Measurements from ENCODE around the gene CFAP97D2. TPM values are rescaled to one million over a fixed set of nuclear protein-coding genes. Genes with fewer than 3 reads are reported as not detected.

CFAP97D2 gene
- total and polyA plus RNA-seq, 2 experiments from 2014 or later, result not detected

DNA sequence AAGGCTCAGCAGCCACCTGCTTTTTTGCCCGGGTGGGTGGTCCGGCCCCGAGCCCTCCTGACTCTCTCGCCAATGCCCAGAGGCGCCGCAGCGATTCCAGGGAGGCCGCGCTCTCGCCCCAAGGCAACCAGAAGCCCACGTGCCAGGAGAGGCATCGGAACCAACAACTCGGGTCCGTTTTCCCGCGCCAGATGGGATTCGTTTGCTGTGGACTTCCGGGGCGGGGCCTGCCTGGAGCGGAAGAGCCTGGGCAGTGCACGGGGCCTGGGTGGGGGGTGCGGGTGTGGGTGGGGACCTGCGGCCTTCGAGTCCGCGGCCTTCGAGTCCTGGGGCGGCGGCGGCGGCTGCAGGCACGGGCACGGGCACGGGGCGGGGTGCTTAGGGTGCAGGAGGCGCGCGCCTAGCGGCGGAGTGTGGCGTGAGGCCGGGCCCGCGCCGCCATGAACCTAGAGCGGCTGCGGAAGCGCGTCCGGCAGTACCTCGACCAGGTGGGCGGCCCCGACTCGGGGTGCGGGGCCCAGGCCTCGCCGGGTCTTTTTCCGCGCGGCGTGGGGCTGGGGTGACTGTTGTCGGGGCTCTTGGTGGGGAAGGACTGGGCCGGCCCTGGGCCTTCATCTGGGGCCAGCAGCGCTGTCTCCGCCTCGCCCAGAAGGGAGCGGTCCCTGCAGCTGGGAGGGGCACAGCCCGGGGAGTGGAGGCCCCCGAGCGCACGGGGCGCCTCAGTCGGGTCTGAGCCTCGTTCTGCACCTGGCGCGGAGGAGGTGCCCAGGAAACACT lies 55.8 kb downstream of the CFAP97D2 start, which contains the start of gene CDC16:
CDC16 (plus strand) TSS at position 253 of the 777 bp plus-strand sequence; CDS start at position 441, 188 bp downstream.
- Histone ChIP-seq H3K79me2 (peaks cover 41% of the 10 kb centered on the region), H4K20me1 (ENCODE audit: insufficient read depth, poor library complexity, severe bottlenecking) (peaks cover 10% of the 10 kb centered on the region), H3K36me3 (replicated peaks; ENCODE audit: insufficient read depth, low read depth) (no peaks in the 10 kb centered on the region), H3K9me3 (ENCODE audit: low read depth) (no peaks in the 10 kb centered on the region), H3K27me3 (peaks cover 3% of the 10 kb centered on the region), H3K4me3 (peak within 1 kb of the TSS; percentile 71), H3K27ac (peak within 1 kb of the TSS; percentile 89), H3K9me2 (replicated peaks; ENCODE audit: insufficient read depth) (no peaks in the 10 kb centered on the region), H3K4me1 (ENCODE audit: insufficient read depth) (peaks cover 4% of the 10 kb centered on the region), H2AFZ (peak within 1 kb of the TSS; percentile 80), H3K4me2 (peak within 1 kb of the TSS; percentile 90)
- 5% methylated on average over 34 of the region's 76 CpGs for WGBS (ENCODE audit: low lambda C conversion rate, missing lambda C conversion rate)
- TF ChIP-seq, protein P1, sequence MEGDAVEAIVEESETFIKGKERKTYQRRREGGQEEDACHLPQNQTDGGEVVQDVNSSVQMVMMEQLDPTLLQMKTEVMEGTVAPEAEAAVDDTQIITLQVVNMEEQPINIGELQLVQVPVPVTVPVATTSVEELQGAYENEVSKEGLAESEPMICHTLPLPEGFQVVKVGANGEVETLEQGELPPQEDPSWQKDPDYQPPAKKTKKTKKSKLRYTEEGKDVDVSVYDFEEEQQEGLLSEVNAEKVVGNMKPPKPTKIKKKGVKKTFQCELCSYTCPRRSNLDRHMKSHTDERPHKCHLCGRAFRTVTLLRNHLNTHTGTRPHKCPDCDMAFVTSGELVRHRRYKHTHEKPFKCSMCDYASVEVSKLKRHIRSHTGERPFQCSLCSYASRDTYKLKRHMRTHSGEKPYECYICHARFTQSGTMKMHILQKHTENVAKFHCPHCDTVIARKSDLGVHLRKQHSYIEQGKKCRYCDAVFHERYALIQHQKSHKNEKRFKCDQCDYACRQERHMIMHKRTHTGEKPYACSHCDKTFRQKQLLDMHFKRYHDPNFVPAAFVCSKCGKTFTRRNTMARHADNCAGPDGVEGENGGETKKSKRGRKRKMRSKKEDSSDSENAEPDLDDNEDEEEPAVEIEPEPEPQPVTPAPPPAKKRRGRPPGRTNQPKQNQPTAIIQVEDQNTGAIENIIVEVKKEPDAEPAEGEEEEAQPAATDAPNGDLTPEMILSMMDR (IDR thresholded peaks at IDR 0.05; ENCODE audit: poor library complexity), result peak; percentile 7
- no peak for TF ChIP-seq EZH2 (IDR thresholded peaks at IDR 0.05; ENCODE audit: borderline replicate concordance)
- no peak for TF ChIP-seq EZH2phosphoT487 (IDR thresholded peaks at IDR 0.05; ENCODE audit: low read depth, severe bottlenecking, unreplicated experiment)
- DNase-seq (ENCODE audit: low spot score), result peak; percentile 95

DNA sequence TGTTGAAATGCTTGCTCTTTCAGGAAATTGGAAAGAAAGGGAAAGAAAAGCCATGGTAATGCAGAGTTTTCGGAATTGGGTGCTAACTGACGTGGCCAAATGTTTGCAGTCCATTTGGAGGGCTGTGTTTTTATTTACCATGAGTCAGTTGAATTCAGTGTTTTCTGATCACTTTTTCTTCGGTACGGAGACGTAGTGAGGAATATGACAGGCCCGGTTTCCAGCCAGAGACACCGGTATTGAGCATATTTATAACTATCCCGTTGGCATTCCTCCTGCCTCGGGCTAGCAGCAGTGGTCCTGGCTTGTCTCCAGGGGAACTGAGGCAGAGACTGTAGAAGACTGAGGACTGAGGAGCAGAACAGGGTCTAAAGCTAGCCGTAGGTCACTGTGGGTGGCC lies 56.6 kb downstream of the CFAP97D2 start:
- Histone ChIP-seq H4K20me1 (ENCODE audit: insufficient read depth, poor library complexity, severe bottlenecking) (peaks cover 10% of the 10 kb centered on the region), H3K79me2 (peaks cover 43% of the 10 kb centered on the region), H3K4me3 (peak overlapping the region; percentile 71), H2AFZ (peak overlapping the region; percentile 73), H3K36me3 (replicated peaks; ENCODE audit: insufficient read depth, low read depth) (no peaks in the 10 kb centered on the region), H3K27ac (peak overlapping the region; percentile 89), H3K4me2 (peak overlapping the region; percentile 90), H3K9me2 (replicated peaks; ENCODE audit: insufficient read depth) (no peaks in the 10 kb centered on the region), H3K9me3 (ENCODE audit: low read depth) (no peaks in the 10 kb centered on the region), H3K27me3 (peaks cover 2% of the 10 kb centered on the region), H3K4me1 (ENCODE audit: insufficient read depth) (peaks cover 4% of the 10 kb centered on the region)
- WGBS (ENCODE audit: low lambda C conversion rate, missing lambda C conversion rate), result 9% methylated on average over 10 of the region's 10 CpGs
- no peak for DNase-seq (ENCODE audit: low spot score)
- TF ChIP-seq, protein P1 (IDR thresholded peaks at IDR 0.05; ENCODE audit: poor library complexity), result no peak
- TF ChIP-seq EZH2phosphoT487 (IDR thresholded peaks at IDR 0.05; ENCODE audit: low read depth, severe bottlenecking, unreplicated experiment), result no peak
- no peak for TF ChIP-seq EZH2 (IDR thresholded peaks at IDR 0.05; ENCODE audit: borderline replicate concordance)

- DNase-seq (ENCODE audit: low spot score), result no peak
- Histone ChIP-seq H3K4me3 (peak overlapping the region; percentile 71), H3K27me3 (no peaks in the 10 kb centered on the region), H3K4me2 (peak overlapping the region; percentile 90), H3K36me3 (replicated peaks; ENCODE audit: insufficient read depth, low read depth) (peaks cover 3% of the 10 kb centered on the region), H3K27ac (peak overlapping the region; percentile 89), H3K9me3 (ENCODE audit: low read depth) (no peaks in the 10 kb centered on the region), H4K20me1 (ENCODE audit: insufficient read depth, poor library complexity, severe bottlenecking) (peaks cover 10% of the 10 kb centered on the region), H3K79me2 (peaks cover 47% of the 10 kb centered on the region), H3K4me1 (ENCODE audit: insufficient read depth) (peaks cover 4% of the 10 kb centered on the region), H2AFZ (no peak overlapping the region), H3K9me2 (replicated peaks; ENCODE audit: insufficient read depth) (no peaks in the 10 kb centered on the region)
- WGBS (ENCODE audit: low lambda C conversion rate, missing lambda C conversion rate), result 81% methylated on average over 4 of the region's 4 CpGs
- TF ChIP-seq, protein P1 (IDR thresholded peaks at IDR 0.05; ENCODE audit: poor library complexity), result no peak
- no peak for TF ChIP-seq EZH2phosphoT487 (IDR thresholded peaks at IDR 0.05; ENCODE audit: low read depth, severe bottlenecking, unreplicated experiment)
Measured at GRCh38 chr13:114236227-114236626, 57.2 kb downstream of the CFAP97D2 start.
